SK-N-SH (cell line): ENCODE results near the gene MICU2.

Experiments
- CTCF ChIP-seq: fragments of 200-600 bp; sonication (generic); IDR thresholded peaks from 2 replicates; pipeline ENCODE4 v1.6.1; 2017; ENCODE audit warnings: antibody characterized with exemption, mild to moderate bottlenecking, moderate library complexity
- ELF1 ChIP-seq: IDR thresholded peaks from 2 replicates; pipeline ENCODE4 v1.4.0; 2012
- EP300 ChIP-seq, 2 experiments: IDR thresholded peaks; 2 replicates each; pipeline versions ENCODE4 v1.4.0 to v1.6.1; 2012; ENCODE audit warnings: borderline replicate concordance in 1 of 2, low read depth in 1 of 2, low read length in 1 of 2
- FOXJ3 ChIP-seq: sonication (generic); formaldehyde crosslinking; IDR thresholded peaks from 2 replicates; pipeline ENCODE4 v1.5.1; 2020; ENCODE audit warnings: mild to moderate bottlenecking, missing genetic modification reagents
- FOXM1 ChIP-seq: IDR thresholded peaks from 2 replicates; pipeline ENCODE4 v1.4.0; 2012; ENCODE audit warnings: low read depth, mild to moderate bottlenecking
- IRF3 ChIP-seq: fragments of 150-350 bp; IDR thresholded peaks from 2 replicates; pipeline ENCODE4 v1.6.1; 2016; ENCODE audit warnings: mild to moderate bottlenecking, low read depth, low read length
- MXI1 ChIP-seq: IDR thresholded peaks from 2 replicates; pipeline ENCODE4 v1.6.1; 2012; ENCODE audit warnings: mild to moderate bottlenecking, low read depth, low read length, improper control_type of control experiment
- NRF1 ChIP-seq: IDR thresholded peaks from 2 replicates; pipeline ENCODE4 v1.6.1; 2012; ENCODE audit warnings: low read depth, mild to moderate bottlenecking, low read length
- POLR2AphosphoS5 ChIP-seq: IDR thresholded peaks from 2 replicates; pipeline ENCODE4 v1.6.1; 2012; ENCODE audit warnings: low read depth, low read length
- RFX5 ChIP-seq: IDR thresholded peaks from 2 replicates; pipeline ENCODE4 v1.6.1; 2012; ENCODE audit warnings: mild to moderate bottlenecking, improper control_type of control experiment, low read length
- RXRA ChIP-seq: IDR thresholded peaks from 2 replicates; pipeline ENCODE4 v1.4.0; 2012; ENCODE audit warnings: low read depth, mild to moderate bottlenecking, borderline replicate concordance
- SIN3A ChIP-seq: IDR thresholded peaks from 2 replicates; pipeline ENCODE4 v1.6.1; 2012; ENCODE audit warnings: low read depth, mild to moderate bottlenecking, low read length, moderate library complexity, borderline replicate concordance
- TF ChIP-seq, protein P1 (sequence below): IDR thresholded peaks from 2 replicates; pipeline ENCODE4 v1.4.0; 2012; ENCODE audit warnings: low read depth
- TF ChIP-seq, protein P2 (sequence below): fragments of 150-350 bp; IDR thresholded peaks from 2 replicates; pipeline ENCODE4 v1.6.1; 2017; ENCODE audit warnings: antibody characterized with exemption, low read length, low read depth, borderline replicate concordance

GRCh38 chr13:21475115-21475514 is 128.9 kb downstream of the MICU2 start:
- TF ChIP-seq SIN3A (no peak), CTCF (no peak), FOXM1 (no peak), IRF3 (no peak), EP300 (IDR thresholded peaks at IDR 0.05; ENCODE audit: borderline replicate concordance in 1 of 2, low read depth in 1 of 2, low read length in 1 of 2) (no peak), MXI1 (no peak), ELF1 (no peak), POLR2AphosphoS5 (no peak), RXRA (no peak), RFX5 (no peak), FOXJ3 (CRISPR knock-in tag) (no peak), NRF1 (no peak)
- TF ChIP-seq, protein P1, sequence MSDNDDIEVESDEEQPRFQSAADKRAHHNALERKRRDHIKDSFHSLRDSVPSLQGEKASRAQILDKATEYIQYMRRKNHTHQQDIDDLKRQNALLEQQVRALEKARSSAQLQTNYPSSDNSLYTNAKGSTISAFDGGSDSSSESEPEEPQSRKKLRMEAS, result no peak
- TF ChIP-seq, protein P2, sequence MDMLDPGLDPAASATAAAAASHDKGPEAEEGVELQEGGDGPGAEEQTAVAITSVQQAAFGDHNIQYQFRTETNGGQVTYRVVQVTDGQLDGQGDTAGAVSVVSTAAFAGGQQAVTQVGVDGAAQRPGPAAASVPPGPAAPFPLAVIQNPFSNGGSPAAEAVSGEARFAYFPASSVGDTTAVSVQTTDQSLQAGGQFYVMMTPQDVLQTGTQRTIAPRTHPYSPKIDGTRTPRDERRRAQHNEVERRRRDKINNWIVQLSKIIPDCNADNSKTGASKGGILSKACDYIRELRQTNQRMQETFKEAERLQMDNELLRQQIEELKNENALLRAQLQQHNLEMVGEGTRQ, result no peak
